HG03139 (cell line): ENCODE data around the gene GSC.
"Not testable (repeated sequence)": the region's sequence is repeated elsewhere in the genome, so short reads cannot be mapped to it uniquely, and the experiment has no call there.

Experiments used
- ATAC-seq: cut with Tn5 transposase; IDR thresholded peaks from one replicate; pipeline ENCODE4 v1.9.1; 2021; ENCODE audit not compliant: unreplicated experiment

The GSC gene

GRCh38 chr14:94769391-94770250 is at the start of gene GSC:
GSC (minus strand) TSS chr14:94770113; CDS start chr14:94770015, 98 bp downstream.
- ATAC-seq: no peak

- no peak for ATAC-seq
These were observed 49.6 kb upstream of the GSC start for GRCh38 chr14:94819531-94819930.

DNA sequence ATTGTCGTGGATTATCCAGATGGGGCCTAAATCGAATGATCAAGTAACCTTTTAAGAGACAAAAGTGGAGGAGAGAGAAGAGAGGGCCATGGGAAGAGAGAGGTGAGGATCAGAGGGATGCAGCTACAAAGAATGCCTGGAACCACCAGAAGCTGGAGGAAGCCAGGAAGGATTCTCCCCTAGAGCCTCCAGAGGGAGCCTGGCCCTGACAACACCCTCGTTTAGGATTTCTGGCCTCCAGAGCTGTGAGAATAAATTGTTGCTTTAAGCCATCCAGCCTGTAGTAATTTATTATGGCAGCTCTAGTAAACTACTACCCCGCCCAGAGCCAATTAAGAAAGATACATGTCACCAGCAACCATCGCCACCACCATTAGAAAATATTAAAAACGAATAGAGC is 46.2 kb upstream of the GSC start:
- ATAC-seq: no peak

DNA sequence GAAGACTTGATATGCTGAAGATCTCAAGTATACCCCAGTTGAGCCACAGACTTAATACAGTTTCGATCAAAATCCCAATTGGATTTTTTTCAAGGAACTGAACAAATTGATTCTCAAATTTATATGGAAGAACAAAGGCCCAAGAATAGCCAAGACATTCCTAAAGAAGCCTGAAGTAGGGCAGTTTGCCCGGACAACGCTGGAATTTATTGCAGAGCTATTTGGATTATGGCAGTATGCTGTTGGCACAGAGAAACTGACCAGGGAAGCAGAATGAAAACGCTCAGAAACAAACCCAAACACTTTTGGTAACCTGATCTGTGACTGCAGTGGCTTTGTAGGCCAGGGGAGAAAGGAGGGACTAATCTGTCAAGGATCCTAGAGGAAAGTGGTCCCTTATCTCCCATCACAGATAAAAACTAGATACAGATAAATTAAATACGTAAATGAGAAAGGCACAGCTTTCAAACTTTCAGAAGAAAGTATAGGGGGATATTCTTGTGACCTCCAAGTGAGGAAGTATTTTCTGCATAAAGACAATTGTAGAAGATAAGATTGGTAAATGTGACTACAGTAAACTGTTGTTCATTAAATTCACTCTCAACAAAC is 35.9 kb upstream of the GSC start:
- no peak for ATAC-seq

DNA sequence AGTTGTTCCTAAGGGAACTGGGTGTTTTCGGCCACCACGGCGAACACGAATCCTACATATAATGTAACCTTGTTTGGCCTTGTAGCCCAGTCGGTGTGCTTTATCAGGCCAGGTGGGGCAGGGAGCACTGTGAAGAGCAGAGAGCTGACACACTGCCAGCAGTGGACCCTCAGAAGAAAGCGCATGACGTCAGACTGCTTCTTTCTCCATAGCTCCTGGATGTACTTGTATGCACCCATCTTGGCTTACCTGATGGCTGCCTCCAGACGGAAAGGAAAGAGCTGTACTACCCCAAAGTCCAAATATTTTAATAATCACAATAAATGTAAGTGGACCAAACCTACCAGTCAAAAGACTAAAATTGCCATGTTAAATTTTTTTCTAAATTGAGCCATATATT is 31.3 kb upstream of the GSC start:
- ATAC-seq: no peak

- not testable (repeated sequence) for ATAC-seq
These were observed 30.9 kb upstream of the GSC start for GRCh38 chr14:94800764-94801163.

GRCh38 chr14:94797887-94798286 is 28.0 kb upstream of the GSC start:
- no peak for ATAC-seq

DNA sequence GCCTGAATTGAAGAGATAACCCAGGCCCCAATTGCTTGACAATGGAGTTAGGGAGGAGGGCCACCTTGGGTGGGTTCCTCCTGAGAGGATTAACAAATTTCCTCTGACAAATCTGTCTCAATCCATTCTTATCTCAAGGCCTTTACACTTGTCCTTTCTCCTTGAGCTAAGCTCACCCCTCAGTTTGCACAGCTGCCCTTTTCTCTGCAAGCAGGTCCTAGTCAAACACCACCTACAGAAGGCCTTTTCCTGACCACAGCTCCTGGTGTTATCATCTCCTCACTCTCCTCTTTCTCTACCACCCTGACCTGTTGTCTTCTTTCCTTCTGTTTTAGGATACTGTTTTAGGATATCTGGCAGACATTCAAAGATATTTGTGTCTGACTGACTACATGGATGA is 26.4 kb upstream of the GSC start:
- no peak for ATAC-seq

DNA sequence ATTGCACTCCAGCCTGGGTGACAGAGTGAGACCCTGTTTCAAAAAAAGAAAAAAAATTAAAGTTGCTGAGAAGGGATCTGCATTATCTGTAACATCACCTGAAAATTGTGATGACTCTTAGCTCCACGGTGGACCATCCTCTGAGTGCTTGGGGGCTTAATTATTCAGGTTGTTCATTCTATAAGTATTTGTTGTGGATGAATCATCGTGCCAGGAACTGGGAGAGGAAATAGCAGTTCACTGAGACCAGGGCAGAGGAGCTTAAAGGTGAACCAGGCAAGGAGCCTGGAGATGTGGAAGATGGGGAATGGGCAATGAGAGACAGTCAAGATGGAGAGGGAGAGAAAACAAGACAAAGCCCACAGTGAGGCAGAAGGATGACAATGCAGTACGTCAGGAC is 25.5 kb upstream of the GSC start:
- ATAC-seq: no peak

GRCh38 chr14:94793901-94794300 is 24.0 kb upstream of the GSC start:
- no peak for ATAC-seq

- no peak for ATAC-seq
These were observed 17.7 kb upstream of the GSC start for GRCh38 chr14:94787655-94788054.

- ATAC-seq: no peak
These were observed 17.2 kb upstream of the GSC start for GRCh38 chr14:94787092-94787491.

DNA sequence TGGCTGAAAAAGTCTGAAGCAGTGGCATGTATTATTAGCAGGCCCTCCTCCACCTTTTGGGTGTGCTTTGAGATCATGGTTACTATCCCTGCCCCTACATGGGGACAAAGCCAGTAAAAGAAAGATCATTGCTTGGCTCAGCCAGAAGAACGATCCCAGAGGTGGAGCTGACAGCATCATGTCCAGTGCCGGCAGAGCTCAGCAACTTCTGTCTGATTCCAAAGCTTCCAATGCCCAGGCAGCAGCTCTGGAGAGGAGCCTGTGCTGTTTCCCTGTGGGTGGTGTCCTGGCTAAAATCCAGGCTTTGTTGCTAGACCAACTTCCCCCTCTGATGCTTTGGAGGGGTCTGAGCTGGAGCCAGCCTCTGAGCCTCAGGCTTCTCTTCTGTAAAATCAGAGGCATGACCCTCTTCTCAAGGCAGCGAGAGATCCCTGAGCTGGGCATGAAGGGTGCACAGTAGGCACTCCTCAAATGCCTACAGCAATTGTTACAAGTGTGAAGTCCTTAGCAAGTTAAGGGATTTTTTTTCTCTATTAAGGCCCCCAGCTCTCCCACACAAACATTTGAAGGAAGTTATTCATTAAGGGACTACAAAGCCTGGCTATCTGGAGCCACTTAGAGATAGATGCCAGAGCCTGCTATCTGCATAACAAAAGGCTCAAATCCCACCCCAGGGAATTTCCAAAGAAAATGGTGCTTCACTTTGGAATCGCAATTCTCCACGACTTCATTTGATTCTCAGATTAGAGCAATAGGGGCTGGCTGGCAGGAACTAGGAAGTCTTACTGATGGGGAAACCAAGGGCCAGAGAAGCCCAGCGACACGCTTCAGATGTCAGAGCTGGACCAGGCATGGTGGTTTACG is 10.9 kb upstream of the GSC start:
- no peak for ATAC-seq

DNA sequence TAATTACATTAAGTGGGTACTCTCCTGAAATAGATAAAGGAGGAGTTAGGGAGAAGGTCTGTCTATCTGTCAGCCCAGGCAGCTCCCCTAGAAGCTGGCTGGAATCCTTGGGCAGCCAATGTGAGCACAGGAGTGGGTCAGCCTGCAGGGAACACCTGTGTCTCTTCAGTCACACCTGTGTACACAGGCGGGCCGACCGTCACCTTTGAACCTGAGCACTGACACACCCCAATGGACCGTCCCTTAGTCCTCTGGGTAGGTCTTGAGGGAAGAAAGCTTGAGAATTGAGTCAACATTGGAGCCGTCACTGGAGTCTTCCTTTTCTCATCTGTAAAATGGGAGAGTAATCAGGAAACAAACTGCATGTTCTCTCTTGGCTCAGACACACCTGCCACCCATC is 9.8 kb upstream of the GSC start:
- no peak for ATAC-seq

- ATAC-seq: no peak
These were observed 5.9 kb upstream of the GSC start for GRCh38 chr14:94775871-94776210.

DNA sequence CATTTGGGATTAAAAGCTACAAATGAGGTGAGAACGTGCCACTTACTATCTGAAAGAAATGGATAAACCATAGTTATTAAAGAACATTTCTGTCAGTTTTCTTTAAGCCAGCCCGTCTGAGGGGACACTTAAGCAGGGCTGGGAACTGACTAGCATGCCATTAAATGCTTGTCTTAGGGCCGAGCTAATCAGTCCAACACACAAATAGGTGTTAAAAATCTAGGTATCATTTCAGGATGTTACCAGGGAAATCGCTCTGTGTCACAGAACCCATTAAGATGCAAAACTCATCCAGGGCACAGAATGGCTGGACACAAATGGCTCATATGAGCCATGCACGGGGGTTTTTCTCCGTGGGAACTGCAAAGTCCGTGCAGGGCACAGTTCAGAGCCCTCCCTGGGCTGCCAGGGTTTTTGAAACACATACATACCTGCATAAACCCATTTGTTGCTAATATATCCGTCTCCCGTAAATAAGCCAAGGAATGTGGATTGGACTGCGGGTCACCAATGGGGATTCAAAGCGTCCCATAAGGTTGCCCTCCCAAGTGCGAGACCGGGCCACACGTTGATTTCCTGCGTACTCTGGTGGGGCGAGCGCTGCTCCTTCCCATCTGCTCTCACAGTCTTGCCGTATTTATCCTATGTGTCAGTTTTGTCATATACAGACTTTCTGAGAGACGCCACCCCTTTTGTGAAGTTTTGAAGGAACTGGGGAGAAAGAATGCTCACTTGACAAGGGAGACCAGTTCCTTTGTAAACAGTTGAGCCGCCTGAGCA is 5.4 kb upstream of the GSC start:
- ATAC-seq: no peak

GRCh38 chr14:94774344-94775090 is 4.6 kb upstream of the GSC start:
- no peak for ATAC-seq

- ATAC-seq: no peak
These were observed 3.9 kb upstream of the GSC start for GRCh38 chr14:94773655-94774343.

DNA sequence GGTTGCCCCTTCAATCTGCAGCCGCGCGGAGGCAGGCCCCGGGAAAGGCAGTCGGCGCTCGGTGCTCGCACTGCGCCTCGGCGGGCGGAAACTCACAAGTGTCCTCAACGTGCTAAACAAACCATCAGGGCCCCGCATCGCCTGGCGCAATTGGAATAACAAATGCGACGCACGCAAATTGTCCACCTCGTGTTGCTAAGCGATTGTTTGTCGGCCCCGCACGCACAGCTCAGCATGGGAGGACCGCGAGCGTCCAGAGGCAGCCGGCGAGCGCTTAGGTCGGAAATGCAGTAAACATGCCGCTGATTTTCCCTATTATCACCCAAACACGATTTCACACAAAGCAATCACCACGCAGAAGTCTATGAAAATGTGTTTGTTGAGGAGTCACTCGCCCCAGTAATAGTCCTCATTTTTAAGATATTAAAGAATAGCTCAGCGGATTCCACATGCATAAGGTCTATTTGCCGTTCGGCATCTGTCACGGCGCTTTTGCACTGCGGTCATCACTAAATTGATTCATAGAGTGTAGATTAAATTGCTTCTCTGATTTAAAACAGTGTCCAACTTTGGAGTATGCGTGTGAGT is 3.2 kb upstream of the GSC start:
- no peak for ATAC-seq
